RWPE1 (cell line): Measurements from ENCODE around the gene NEMP2.

Experiments
- CTCF ChIA-PET: fragments of 350-600 bp; sonication (Branson Sonifier 250); formaldehyde crosslinking; extraction: SDS; loops from one replicate; lab custom pipeline; 2021; lab: Yijun Ruan, JAX
- POLR2A ChIA-PET: fragments of 400-600 bp; formaldehyde crosslinking; extraction: SDS; loops from one replicate; lab custom pipeline; 2020; ENCODE audit warnings: antibody characterized with exemption; ENCODE audit not compliant: low non-redundant PET; lab: Yijun Ruan, JAX
- DNase-seq: peaks from one replicate; pipeline ENCODE4 v3.0.0; 2012; ENCODE audit warnings: low spot score
- H3K27ac ChIP-seq: fragments of 450-650 bp; 2 replicates; pipeline ENCODE4 v1.5.1; 2017
- CTCF ChIP-seq: fragments of 450-650 bp; conservative IDR thresholded peaks from 2 replicates; pipeline ENCODE4 v1.5.1; 2017; ENCODE audit warnings: low read depth, mild to moderate bottlenecking

NEMP2 gene

GRCh38 chr2:190459881-190460280 is 74.6 kb downstream of the NEMP2 start:
- no peak for TF ChIP-seq CTCF
- DNase-seq, result no peak
- ChIA-PET CTCF (no interaction called here), POLR2A (no interaction called here)
- no peak overlapping the region for H3K27ac ChIP-seq

- no peak for DNase-seq
- CTCF ChIA-PET, result no interaction called here
- no peak for TF ChIP-seq CTCF
- POLR2A ChIA-PET, result no interaction called here
- no peak overlapping the region for H3K27ac ChIP-seq
Measured at GRCh38 chr2:190458352-190459107, 76.0 kb downstream of the NEMP2 start.

GRCh38 chr2:190457256-190457655 is 77.3 kb downstream of the NEMP2 start:
- no peak overlapping the region for H3K27ac ChIP-seq
- ChIA-PET POLR2A (no interaction called here), CTCF (interaction anchor here (1.0 kb wide), 1 partner anchor 11 kb away, joined by 3 read pairs; no protein-coding TSS in a partner anchor)
- no peak for DNase-seq
- no peak for TF ChIP-seq CTCF

- CTCF ChIA-PET, result interaction anchor here (1.0 kb wide), 1 partner anchor 11 kb away, joined by 3 read pairs; no protein-coding TSS in a partner anchor
- TF ChIP-seq CTCF, result no peak
- DNase-seq, result no peak
- POLR2A ChIA-PET, result no interaction called here
- no peak overlapping the region for H3K27ac ChIP-seq
Measured at GRCh38 chr2:190456833-190457232, 77.7 kb downstream of the NEMP2 start.

- TF ChIP-seq CTCF, result no peak
- DNase-seq, result no peak
- H3K27ac ChIP-seq, result no peak overlapping the region
- ChIA-PET POLR2A (no interaction called here), CTCF (no interaction called here)
Measured at GRCh38 chr2:190455358-190456095, 79.0 kb downstream of the NEMP2 start.

GRCh38 chr2:190454795-190455194 is 79.7 kb downstream of the NEMP2 start:
- no peak for TF ChIP-seq CTCF
- ChIA-PET CTCF (no interaction called here), POLR2A (no interaction called here)

More at GRCh38 chr2:190454795-190455194, 79.7 kb downstream of the NEMP2 start:
- no peak for DNase-seq
- H3K27ac ChIP-seq, result no peak overlapping the region
